ENCODE results near the gene GIGYF2. TPM values are rescaled to one million over a fixed set of nuclear protein-coding genes. Genes with fewer than 3 reads are reported as not detected.

Gene GIGYF2
- total and polyA plus RNA-seq, 4 donors, result 10.6 to 50.5 (median 26.7) TPM

DNA sequence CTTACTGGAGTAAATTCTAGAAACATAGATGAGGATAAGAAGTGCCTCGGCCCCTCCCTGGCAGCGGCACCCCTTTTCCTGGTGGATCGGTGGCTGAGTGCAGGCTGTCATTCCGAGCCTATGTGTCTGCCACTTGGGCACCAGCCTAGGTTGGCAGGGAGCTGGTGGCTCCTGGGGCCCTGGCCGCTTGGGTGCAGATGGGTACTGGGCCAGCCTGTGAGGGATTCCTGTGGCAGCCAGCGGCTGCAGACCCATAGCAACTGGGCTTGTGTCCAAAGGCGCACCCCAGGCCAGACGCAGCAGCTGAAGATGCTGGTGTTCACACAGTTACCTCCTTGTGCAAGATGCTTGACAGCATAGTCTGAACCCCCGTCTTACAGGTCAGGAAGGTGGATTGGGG is 175.7 kb downstream of the GIGYF2 start:
- WGBS, result 96% methylated on average over 9 of the region's 9 CpGs
- TF ChIP-seq RAD21 (IDR thresholded peaks at IDR 0.05) (no peak), TAF1 (conservative IDR thresholded peaks at IDR 0.05) (no peak), EGR1 (IDR thresholded peaks at IDR 0.05; ENCODE audit: low read depth in 2 of 2) (no peak), JUND (IDR thresholded peaks at IDR 0.05) (no peak), SP1 (IDR thresholded peaks at IDR 0.05) (no peak), YY1 (IDR thresholded peaks at IDR 0.05) (no peak), RXRA (IDR thresholded peaks at IDR 0.05) (no peak), REST (IDR thresholded peaks at IDR 0.05) (no peak), NR2F2 (IDR thresholded peaks at IDR 0.05) (no peak), FOXA2 (IDR thresholded peaks at IDR 0.05) (no peak), HNF4G (IDR thresholded peaks at IDR 0.05) (no peak), FOXA1 (IDR thresholded peaks at IDR 0.05) (no peak)
- TF ChIP-seq, protein P1, sequence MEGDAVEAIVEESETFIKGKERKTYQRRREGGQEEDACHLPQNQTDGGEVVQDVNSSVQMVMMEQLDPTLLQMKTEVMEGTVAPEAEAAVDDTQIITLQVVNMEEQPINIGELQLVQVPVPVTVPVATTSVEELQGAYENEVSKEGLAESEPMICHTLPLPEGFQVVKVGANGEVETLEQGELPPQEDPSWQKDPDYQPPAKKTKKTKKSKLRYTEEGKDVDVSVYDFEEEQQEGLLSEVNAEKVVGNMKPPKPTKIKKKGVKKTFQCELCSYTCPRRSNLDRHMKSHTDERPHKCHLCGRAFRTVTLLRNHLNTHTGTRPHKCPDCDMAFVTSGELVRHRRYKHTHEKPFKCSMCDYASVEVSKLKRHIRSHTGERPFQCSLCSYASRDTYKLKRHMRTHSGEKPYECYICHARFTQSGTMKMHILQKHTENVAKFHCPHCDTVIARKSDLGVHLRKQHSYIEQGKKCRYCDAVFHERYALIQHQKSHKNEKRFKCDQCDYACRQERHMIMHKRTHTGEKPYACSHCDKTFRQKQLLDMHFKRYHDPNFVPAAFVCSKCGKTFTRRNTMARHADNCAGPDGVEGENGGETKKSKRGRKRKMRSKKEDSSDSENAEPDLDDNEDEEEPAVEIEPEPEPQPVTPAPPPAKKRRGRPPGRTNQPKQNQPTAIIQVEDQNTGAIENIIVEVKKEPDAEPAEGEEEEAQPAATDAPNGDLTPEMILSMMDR (IDR thresholded peaks at IDR 0.05; ENCODE audit: low read depth, low read length, missing input control), result no peak
- H3K4me3 ChIP-seq (ENCODE audit: low read depth in 1 of 3, low read length in 3 of 3), result no peak overlapping the region
- no peaks in the 10 kb centered on the region for H3K9me3 ChIP-seq (ENCODE audit: control insufficient read depth in 4 of 4, low read length in 3 of 4)
- DNase-seq (ENCODE audit: low spot score), result no peak
- H3K36me3 ChIP-seq (ENCODE audit: control insufficient read depth in 4 of 4, insufficient read depth in 3 of 4, low read depth in 1 of 4, low read length in 3 of 4), result no peaks in the 10 kb centered on the region
- H3K27ac ChIP-seq (ENCODE audit: low read depth in 1 of 2, low read length in 2 of 2), result no peak overlapping the region
- peaks cover 4 to 35% (median 24%) of the 10 kb centered on the region in 4 donors for H3K4me1 ChIP-seq (ENCODE audit: control insufficient read depth in 4 of 4, insufficient read depth in 4 of 4, low read length in 3 of 4)
- H3K27me3 ChIP-seq (ENCODE audit: control insufficient read depth in 4 of 4, insufficient read depth in 4 of 4, low read length in 3 of 4), result no peaks in the 10 kb centered on the region
- H3K9ac ChIP-seq (ENCODE audit: low read depth in 1 of 2, low read length in 2 of 2), result no peak overlapping the region

GRCh38 chr2:232873292-232873908 is 176.3 kb downstream of the GIGYF2 start:
- peak overlapping the region; percentile 81 for H3K27ac ChIP-seq (ENCODE audit: low read depth in 1 of 2, low read length in 2 of 2)
- H3K27me3 ChIP-seq (ENCODE audit: control insufficient read depth in 4 of 4, insufficient read depth in 4 of 4, low read length in 3 of 4), result no peaks in the 10 kb centered on the region
- H3K36me3 ChIP-seq (ENCODE audit: control insufficient read depth in 4 of 4, insufficient read depth in 3 of 4, low read depth in 1 of 4, low read length in 3 of 4), result no peaks in the 10 kb centered on the region
- WGBS, result 94% methylated on average over 14 of the region's 14 CpGs
- H3K4me1 ChIP-seq (ENCODE audit: control insufficient read depth in 4 of 4, insufficient read depth in 4 of 4, low read length in 3 of 4), result peaks cover 4 to 40% (median 26%) of the 10 kb centered on the region in 4 donors
- no peaks in the 10 kb centered on the region for H3K9me3 ChIP-seq (ENCODE audit: control insufficient read depth in 4 of 4, low read length in 3 of 4)
- no peak overlapping the region for H3K9ac ChIP-seq (ENCODE audit: low read depth in 1 of 2, low read length in 2 of 2)
- DNase-seq (ENCODE audit: low spot score), result no peak
- H3K4me3 ChIP-seq (ENCODE audit: low read depth in 1 of 3, low read length in 3 of 3), result no peak overlapping the region
- TF ChIP-seq GABPA (IDR thresholded peaks at IDR 0.05 in 1 of 2, conservative IDR thresholded peaks at IDR 0.05 in 1 of 2), result no peak
- TF ChIP-seq, protein P1 (IDR thresholded peaks at IDR 0.05; ENCODE audit: low read depth, low read length, missing input control), result no peak
- TF ChIP-seq YY1 (IDR thresholded peaks at IDR 0.05), result no peak
- TF ChIP-seq TAF1 (conservative IDR thresholded peaks at IDR 0.05), result no peak
- no peak for TF ChIP-seq FOXA2 (IDR thresholded peaks at IDR 0.05)
- TF ChIP-seq EGR1 (IDR thresholded peaks at IDR 0.05; ENCODE audit: low read depth in 2 of 2), result no peak
- TF ChIP-seq, protein P2, sequence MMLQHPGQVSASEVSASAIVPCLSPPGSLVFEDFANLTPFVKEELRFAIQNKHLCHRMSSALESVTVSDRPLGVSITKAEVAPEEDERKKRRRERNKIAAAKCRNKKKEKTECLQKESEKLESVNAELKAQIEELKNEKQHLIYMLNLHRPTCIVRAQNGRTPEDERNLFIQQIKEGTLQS (IDR thresholded peaks at IDR 0.05), result no peak
- no peak for TF ChIP-seq REST (IDR thresholded peaks at IDR 0.05)
- TF ChIP-seq FOXA1 (IDR thresholded peaks at IDR 0.05), result no peak
- no peak for TF ChIP-seq MAX (IDR thresholded peaks at IDR 0.05)
- TF ChIP-seq, protein P3, sequence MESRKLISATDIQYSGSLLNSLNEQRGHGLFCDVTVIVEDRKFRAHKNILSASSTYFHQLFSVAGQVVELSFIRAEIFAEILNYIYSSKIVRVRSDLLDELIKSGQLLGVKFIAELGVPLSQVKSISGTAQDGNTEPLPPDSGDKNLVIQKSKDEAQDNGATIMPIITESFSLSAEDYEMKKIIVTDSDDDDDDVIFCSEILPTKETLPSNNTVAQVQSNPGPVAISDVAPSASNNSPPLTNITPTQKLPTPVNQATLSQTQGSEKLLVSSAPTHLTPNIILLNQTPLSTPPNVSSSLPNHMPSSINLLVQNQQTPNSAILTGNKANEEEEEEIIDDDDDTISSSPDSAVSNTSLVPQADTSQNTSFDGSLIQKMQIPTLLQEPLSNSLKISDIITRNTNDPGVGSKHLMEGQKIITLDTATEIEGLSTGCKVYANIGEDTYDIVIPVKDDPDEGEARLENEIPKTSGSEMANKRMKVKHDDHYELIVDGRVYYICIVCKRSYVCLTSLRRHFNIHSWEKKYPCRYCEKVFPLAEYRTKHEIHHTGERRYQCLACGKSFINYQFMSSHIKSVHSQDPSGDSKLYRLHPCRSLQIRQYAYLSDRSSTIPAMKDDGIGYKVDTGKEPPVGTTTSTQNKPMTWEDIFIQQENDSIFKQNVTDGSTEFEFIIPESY (IDR thresholded peaks at IDR 0.05), result no peak
- TF ChIP-seq NR2F2 (IDR thresholded peaks at IDR 0.05), result no peak
- no peak for TF ChIP-seq HNF4G (IDR thresholded peaks at IDR 0.05)
- no peak for TF ChIP-seq SP1 (IDR thresholded peaks at IDR 0.05)
- no peak for TF ChIP-seq RXRA (IDR thresholded peaks at IDR 0.05)
- TF ChIP-seq JUND (IDR thresholded peaks at IDR 0.05), result no peak
